ENCODE measurements around the gene SHC1. TPM values are rescaled to one million over a fixed set of nuclear protein-coding genes. Genes with fewer than 3 reads are reported as not detected.

SHC1 gene
- total RNA-seq, 1 donor = 167 TPM

- no peak overlapping the region for H3K4me3 ChIP-seq (ENCODE audit: low read depth, low read length)
- no peak for DNase-seq (ENCODE audit: low read depth)
- no peak for TF ChIP-seq CTCF (IDR thresholded peaks at IDR 0.05; ENCODE audit: insufficient read depth, low read length)
These were observed 41.0 kb upstream of the SHC1 start for GRCh38 chr1:155011437-155012025.

GRCh38 chr1:155011004-155011416, 40.5 kb upstream of the SHC1 start:
- no peak for DNase-seq (ENCODE audit: low read depth)
- H3K4me3 ChIP-seq (ENCODE audit: low read depth, low read length) = no peak overlapping the region
- no peak for TF ChIP-seq CTCF (IDR thresholded peaks at IDR 0.05; ENCODE audit: insufficient read depth, low read length)

- H3K4me3 ChIP-seq (ENCODE audit: low read depth, low read length) = no peak overlapping the region
- TF ChIP-seq CTCF (IDR thresholded peaks at IDR 0.05; ENCODE audit: insufficient read depth, low read length) = no peak
- DNase-seq (ENCODE audit: low read depth) = no peak
These were observed 39.8 kb upstream of the SHC1 start for GRCh38 chr1:155010211-155010918.

GRCh38 chr1:155009742-155010141, 39.2 kb upstream of the SHC1 start:
- no peak overlapping the region for H3K4me3 ChIP-seq (ENCODE audit: low read depth, low read length)
- TF ChIP-seq CTCF (IDR thresholded peaks at IDR 0.05; ENCODE audit: insufficient read depth, low read length) = no peak
- no peak for DNase-seq (ENCODE audit: low read depth)

GRCh38 chr1:155009221-155009711, 38.7 kb upstream of the SHC1 start:
- no peak for TF ChIP-seq CTCF (IDR thresholded peaks at IDR 0.05; ENCODE audit: insufficient read depth, low read length)
- no peak for DNase-seq (ENCODE audit: low read depth)
- H3K4me3 ChIP-seq (ENCODE audit: low read depth, low read length) = no peak overlapping the region

GRCh38 chr1:155008015-155008941, 37.7 kb upstream of the SHC1 start:
- no peak overlapping the region for H3K4me3 ChIP-seq (ENCODE audit: low read depth, low read length)
- DNase-seq (ENCODE audit: low read depth) = no peak
- no peak for TF ChIP-seq CTCF (IDR thresholded peaks at IDR 0.05; ENCODE audit: insufficient read depth, low read length)
